ENCODE results near the gene DDT. TPM values are rescaled to one million over a fixed set of nuclear protein-coding genes. Genes with fewer than 3 reads are reported as not detected.

Gene DDT
- total RNA-seq, 1 donor from 2014 or later, result 108 TPM

DNA sequence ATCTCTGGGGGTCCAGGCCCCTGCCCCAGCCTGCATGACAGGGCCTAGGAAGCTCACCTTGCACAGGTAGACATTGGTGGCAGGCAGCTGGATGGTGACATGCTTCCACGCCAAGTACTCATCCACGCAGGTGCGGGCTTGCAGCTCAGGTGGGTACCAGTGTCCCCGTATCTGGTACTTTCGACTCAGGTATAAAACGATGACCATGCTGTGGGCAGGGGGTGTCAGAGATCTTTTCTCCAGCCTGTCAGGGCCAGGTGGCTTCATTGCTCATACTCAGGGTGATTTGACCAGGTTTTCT lies 32.6 kb upstream of the DDT start:
- Mint-ChIP-seq H3K27me3 (ENCODE audit: unreplicated experiment) (peaks cover 2% of the 10 kb centered on the region), H3K36me3 (ENCODE audit: unreplicated experiment) (no peaks in the 10 kb centered on the region), H3K27ac (ENCODE audit: unreplicated experiment) (no peak overlapping the region), H3K4me1 (ENCODE audit: unreplicated experiment) (peaks cover 2% of the 10 kb centered on the region), H3K4me3 (ENCODE audit: unreplicated experiment) (no peak overlapping the region), H3K9me3 (ENCODE audit: unreplicated experiment) (no peaks in the 10 kb centered on the region)
- DNase-seq (ENCODE audit: extremely low spot score, unreplicated experiment), result no peak
- TF ChIP-seq CTCF (IDR thresholded peaks at IDR 0.05), result no peak

DNA sequence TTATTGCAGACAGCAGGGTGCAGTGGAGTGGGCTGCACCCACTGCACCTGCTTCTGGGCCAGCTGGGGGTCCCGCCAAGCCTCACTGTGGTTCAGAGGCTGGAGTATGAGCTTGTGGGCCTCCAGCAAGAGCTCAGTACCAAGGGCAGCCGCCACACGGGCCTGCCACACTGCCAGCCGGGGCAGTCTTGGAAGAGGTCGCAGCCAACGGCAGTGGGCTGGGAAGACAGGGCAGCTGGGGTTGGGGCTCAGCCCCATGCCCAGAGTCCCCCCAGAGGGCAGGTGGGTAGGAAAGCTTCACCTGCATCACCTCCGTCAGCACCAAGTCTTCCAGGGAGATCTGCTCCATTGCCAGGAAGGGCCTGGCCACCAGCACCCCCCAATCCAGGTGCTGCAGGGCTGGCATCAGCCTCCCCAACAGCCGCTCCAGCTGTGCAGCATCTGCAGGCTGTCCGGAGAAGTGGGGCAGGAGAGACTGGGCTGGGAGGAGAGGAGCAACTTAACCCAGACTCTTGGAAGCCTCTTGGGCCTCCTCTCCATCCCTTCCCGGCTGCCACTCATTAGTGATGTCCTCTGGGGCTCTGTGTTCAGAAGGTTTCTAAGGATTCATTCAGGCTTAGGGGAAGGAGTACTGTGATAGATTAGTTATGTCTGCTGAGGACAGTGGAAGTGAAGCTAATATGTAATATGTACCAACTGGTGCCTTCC lies 32.1 kb upstream of the DDT start:
- Mint-ChIP-seq H3K36me3 (ENCODE audit: unreplicated experiment) (no peaks in the 10 kb centered on the region), H3K4me3 (ENCODE audit: unreplicated experiment) (no peak overlapping the region), H3K27ac (ENCODE audit: unreplicated experiment) (no peak overlapping the region), H3K9me3 (ENCODE audit: unreplicated experiment) (no peaks in the 10 kb centered on the region), H3K27me3 (ENCODE audit: unreplicated experiment) (peaks cover 3% of the 10 kb centered on the region), H3K4me1 (ENCODE audit: unreplicated experiment) (no peaks in the 10 kb centered on the region)
- no peak for DNase-seq (ENCODE audit: extremely low spot score, unreplicated experiment)
- no peak for TF ChIP-seq CTCF (IDR thresholded peaks at IDR 0.05)

- no peak within 1 kb of the TSS for H3K4me3 Mint-ChIP-seq (ENCODE audit: unreplicated experiment)
- H3K27ac Mint-ChIP-seq (ENCODE audit: unreplicated experiment), result no peak within 1 kb of the TSS
- H3K27me3 Mint-ChIP-seq (ENCODE audit: unreplicated experiment), result peaks cover 3% of the 10 kb centered on the region
- H3K9me3 Mint-ChIP-seq (ENCODE audit: unreplicated experiment), result no peaks in the 10 kb centered on the region
- H3K36me3 Mint-ChIP-seq (ENCODE audit: unreplicated experiment), result no peaks in the 10 kb centered on the region
- no peak for TF ChIP-seq CTCF (IDR thresholded peaks at IDR 0.05)
- no peaks in the 10 kb centered on the region for H3K4me1 Mint-ChIP-seq (ENCODE audit: unreplicated experiment)
- DNase-seq (ENCODE audit: extremely low spot score, unreplicated experiment), result no peak
Measured at GRCh38 chr22:24005201-24005600, 31.0 kb upstream of the DDT start, which contains the start of gene GSTT4. Gene GSTT4 (minus strand): TSS chr22:24005453. CDS start chr22:24005356, 97 bp downstream.

GRCh38 chr22:24003887-24004286 lies 29.6 kb upstream of the DDT start:
- Mint-ChIP-seq H3K4me1 (ENCODE audit: unreplicated experiment) (no peaks in the 10 kb centered on the region), H3K27ac (ENCODE audit: unreplicated experiment) (no peak overlapping the region), H3K4me3 (ENCODE audit: unreplicated experiment) (no peak overlapping the region), H3K27me3 (ENCODE audit: unreplicated experiment) (peaks cover 3% of the 10 kb centered on the region), H3K36me3 (ENCODE audit: unreplicated experiment) (no peaks in the 10 kb centered on the region), H3K9me3 (ENCODE audit: unreplicated experiment) (no peaks in the 10 kb centered on the region)
- TF ChIP-seq CTCF (IDR thresholded peaks at IDR 0.05), result no peak
- no peak for DNase-seq (ENCODE audit: extremely low spot score, unreplicated experiment)

DNA sequence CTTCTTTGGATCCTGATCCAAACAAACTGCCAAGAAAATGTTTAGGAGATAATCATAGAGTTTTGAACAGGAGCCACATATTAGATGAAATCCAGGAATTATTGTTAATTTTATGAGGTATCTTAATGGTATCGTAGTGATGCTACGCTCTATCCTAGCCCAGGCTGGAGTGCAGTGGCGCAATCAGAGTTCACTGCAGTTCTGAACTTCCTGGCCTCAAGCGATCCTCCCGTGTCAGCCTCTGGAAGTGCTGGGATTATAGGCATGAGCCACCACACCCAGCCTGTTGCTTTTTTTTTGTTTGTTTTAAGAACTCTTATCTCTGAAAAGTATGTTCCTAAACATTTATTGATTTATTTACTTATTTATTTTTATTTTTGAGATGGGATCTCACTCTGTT lies 28.6 kb upstream of the DDT start:
- no peaks in the 10 kb centered on the region for H3K36me3 Mint-ChIP-seq (ENCODE audit: unreplicated experiment)
- no peaks in the 10 kb centered on the region for H3K4me1 Mint-ChIP-seq (ENCODE audit: unreplicated experiment)
- H3K9me3 Mint-ChIP-seq (ENCODE audit: unreplicated experiment), result no peaks in the 10 kb centered on the region
- H3K27ac Mint-ChIP-seq (ENCODE audit: unreplicated experiment), result no peak overlapping the region
- peaks cover 4% of the 10 kb centered on the region for H3K27me3 Mint-ChIP-seq (ENCODE audit: unreplicated experiment)
- no peak overlapping the region for H3K4me3 Mint-ChIP-seq (ENCODE audit: unreplicated experiment)
- DNase-seq (ENCODE audit: extremely low spot score, unreplicated experiment), result no peak
- TF ChIP-seq CTCF (IDR thresholded peaks at IDR 0.05), result no peak

All from osteocyte (in vitro differentiated cells).